Erythroblast (primary cell): ENCODE results near the gene PRR35.
"Not testable (repeated sequence)": the region's sequence is repeated elsewhere in the genome, so short reads cannot be mapped to it uniquely, and the experiment has no call there.

Source experiments
- DNase-seq, 2 experiments: peaks; one replicate each; lab custom pipeline; 2025; lab: John Stamatoyannopoulos, UW
- GATA1 ChIP-seq: IDR thresholded peaks from 2 replicates; pipeline ENCODE4 v1.6.1; 2011; ENCODE audit warnings: low read depth, mild to moderate bottlenecking, control low read depth, low read length, moderate library complexity
- POLR2A ChIP-seq: IDR thresholded peaks from 2 replicates; pipeline ENCODE4 v1.6.1; 2011; ENCODE audit warnings: mild to moderate bottlenecking, low read length

The PRR35 gene

GRCh38 chr16:589658-590187 is 29.5 kb downstream of the PRR35 start, which contains the start of gene RAB40C:
Gene RAB40C, plus strand, starts transcription at chr16:590066. Its CDS starts 226 bp downstream, at chr16:590292.
- DNase-seq, result peak; percentile 99 to 100
- TF ChIP-seq GATA1 (no peak), POLR2A (no peak)

DNA sequence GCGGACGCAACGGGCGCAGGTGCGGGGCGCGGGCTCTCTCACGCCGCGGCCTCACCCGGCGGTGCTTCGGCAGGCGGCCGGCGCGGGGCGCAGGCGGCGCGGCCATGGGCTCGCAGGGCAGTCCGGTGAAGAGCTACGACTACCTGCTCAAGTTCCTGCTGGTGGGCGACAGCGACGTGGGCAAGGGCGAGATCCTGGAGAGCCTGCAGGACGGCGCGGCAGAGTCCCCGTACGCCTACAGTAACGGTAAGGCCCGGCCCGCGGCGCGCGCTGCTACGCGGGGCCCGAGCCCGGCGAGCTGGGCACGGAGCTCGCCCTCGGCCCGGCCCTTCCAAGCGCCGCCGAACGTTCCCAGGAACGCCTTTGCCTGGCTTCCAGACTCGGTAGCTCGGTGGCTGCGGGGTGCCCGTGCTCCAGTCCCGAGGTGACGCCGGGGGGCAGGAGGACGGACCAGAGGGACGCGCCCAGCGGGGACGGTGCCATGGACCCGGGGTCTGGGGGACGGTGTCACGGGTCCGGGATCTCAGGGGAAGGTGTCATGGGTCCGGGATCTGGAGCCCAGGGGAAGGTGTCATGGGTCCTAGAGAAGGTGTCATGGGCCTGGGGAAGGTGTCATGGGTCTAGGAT is 30.1 kb downstream of the PRR35 start:
- TF ChIP-seq POLR2A (no peak), GATA1 (no peak)
- no peak for DNase-seq

GRCh38 chr16:590815-591200 is 30.6 kb downstream of the PRR35 start:
- no peak for DNase-seq
- TF ChIP-seq GATA1 (no peak), POLR2A (no peak)

GRCh38 chr16:591231-591630 is 31.0 kb downstream of the PRR35 start:
- TF ChIP-seq GATA1 (no peak), POLR2A (no peak)
- DNase-seq, result no peak

- TF ChIP-seq GATA1 (no peak), POLR2A (no peak)
- DNase-seq, result no peak
These were observed 31.8 kb downstream of the PRR35 start for GRCh38 chr16:591892-592517.

DNA sequence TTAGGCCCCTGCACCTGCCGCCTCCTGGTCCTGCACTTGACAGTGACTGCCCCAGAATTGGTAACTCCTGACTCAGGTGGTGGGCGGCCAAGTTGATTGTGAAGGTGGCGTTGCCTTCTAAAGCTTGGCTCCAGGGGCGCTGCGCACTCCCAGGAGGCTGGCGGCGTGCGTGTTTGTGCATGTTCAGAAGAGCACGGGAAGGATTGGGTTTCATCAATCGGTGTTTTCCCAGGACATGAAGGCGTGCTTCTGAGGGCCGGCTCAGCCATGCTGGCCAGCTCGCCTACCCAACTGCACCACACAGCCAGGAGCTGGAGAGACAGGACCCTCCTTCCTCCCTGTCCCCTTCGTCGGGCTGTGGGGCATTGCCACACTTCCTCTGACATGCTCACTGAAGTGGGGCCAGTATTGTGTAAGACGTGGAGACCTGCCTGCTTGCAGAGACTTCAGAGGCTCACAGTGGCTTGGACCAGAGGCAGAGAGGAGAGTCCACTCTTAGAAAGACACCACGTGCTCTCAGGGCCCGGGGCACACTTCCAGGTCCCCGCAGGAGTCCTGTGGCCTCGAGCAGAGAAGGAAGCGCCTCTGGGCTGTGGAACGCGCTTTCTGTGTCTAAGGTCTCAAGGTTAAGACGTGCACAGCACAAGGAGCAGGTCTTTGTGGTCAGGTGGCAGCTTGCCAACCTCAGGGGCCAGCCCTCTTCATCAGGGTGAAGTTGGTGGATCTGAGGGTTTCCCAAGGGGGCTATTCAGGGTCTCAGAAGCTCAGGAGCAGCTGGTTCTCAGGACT is 32.5 kb downstream of the PRR35 start:
- TF ChIP-seq GATA1, result no peak
- DNase-seq, result no peak

- DNase-seq, result no peak
- TF ChIP-seq GATA1 (no peak), POLR2A (no peak)
These were observed 33.2 kb downstream of the PRR35 start for GRCh38 chr16:593406-593805.

- DNase-seq, result no peak
- no peak for TF ChIP-seq GATA1
- TF ChIP-seq POLR2A, result no peak
These were observed 33.6 kb downstream of the PRR35 start for GRCh38 chr16:593807-594206.

DNA sequence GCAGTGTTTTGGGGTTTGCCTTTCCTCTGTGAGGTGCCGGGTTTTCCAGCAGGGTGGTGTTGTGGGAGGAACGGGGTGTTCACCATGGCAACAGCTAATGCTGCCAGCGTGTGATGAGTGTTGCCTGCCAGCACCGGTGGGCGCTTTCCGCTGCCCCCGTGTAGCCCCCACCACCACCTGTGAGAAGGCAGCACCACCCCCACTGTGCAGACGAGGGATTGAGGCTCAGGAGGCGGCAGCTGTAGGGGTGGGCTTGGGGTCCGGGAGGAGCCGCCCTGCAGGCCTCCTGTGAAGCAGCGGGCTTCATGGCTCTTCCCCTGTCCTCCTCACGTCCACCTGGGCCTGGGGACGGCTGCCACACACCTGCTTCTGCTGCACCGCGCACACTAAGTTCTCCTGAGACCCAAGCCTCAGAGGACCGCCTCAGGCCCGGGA is 34.9 kb downstream of the PRR35 start:
- DNase-seq, result no peak
- TF ChIP-seq GATA1, result no peak
- TF ChIP-seq POLR2A, result no peak

- no peak for DNase-seq
- TF ChIP-seq POLR2A (no peak), GATA1 (no peak)
These were observed 35.9 kb downstream of the PRR35 start for GRCh38 chr16:595942-596735.

- DNase-seq, result no peak
- TF ChIP-seq POLR2A (no peak), GATA1 (no peak)
These were observed 36.5 kb downstream of the PRR35 start for GRCh38 chr16:596736-597060.

DNA sequence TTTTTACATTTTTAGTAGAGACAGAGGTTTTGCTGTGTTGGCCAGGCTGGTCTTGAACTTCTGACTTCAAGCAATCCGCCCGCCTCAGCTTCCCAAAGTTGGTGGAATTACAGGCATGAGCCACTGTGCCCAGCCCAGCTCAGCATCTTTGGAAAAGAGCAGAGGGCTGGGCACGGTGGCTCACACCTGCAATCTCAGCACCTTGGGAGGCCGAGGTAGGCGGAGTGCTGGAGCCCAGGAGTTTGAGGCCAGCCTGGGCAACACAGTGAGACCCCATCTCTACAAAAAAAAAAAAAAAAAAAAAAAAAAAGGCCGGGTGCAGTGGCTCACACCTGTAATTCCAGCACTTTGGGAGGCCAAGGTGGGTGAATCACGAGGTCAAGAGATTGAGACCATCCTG is 37.5 kb downstream of the PRR35 start:
- not testable (repeated sequence) for DNase-seq
